Stimulated activated CD8-positive, alpha-beta memory T cell treated with anti-CD3 and anti-CD28 coated beads, Interleukin-4, amount 100 ng/mL, for 4 hours (primary cell): ENCODE measurements around the gene DGKH.

ENCODE experiments used
- DNase-seq, 2 donors: peaks; one replicate each; pipeline ENCODE4 v3.0.0-alpha.2; 2020; ENCODE audit warnings: low read depth in 2 of 2, low spot score in 1 of 2

The DGKH gene

DNA sequence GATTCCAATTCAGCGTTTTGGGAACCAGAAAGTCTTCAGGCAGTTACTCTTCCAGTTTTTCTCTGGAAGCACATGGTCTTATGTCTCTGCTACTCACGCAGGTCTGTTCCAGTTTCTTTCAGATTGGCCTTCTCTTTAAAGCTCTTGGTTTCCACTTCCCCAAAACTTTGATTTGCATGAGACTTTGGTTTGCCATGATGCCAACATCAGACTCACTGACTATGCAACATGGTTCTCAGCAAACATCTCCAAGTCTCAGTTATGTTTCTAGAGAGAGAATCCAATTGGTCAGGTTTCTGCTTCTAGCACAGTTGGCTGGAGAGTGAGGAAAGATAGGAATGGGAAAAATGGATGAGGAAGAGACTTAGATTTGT lies 226.6 kb downstream of the DGKH start:
- no peak for DNase-seq

DNA sequence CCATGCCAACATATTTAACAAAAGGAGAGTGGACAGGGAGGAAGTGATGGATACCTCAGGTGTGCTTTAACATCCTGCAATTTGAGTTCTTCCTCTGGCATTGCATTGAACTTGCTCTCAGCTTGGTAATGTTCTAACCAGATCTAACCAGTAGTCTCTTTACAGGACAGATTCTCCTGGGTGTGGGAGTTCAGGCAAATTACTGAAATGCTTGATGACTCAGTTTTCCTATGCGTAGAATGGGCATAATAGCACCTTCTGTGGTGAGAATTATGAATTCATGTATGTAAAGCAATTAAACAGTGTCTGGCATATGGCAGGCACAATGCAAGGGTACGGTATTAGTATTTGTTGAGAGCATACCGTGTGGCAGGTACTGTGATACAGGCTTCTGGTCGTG lies 227.1 kb downstream of the DGKH start:
- DNase-seq: no peak

DNA sequence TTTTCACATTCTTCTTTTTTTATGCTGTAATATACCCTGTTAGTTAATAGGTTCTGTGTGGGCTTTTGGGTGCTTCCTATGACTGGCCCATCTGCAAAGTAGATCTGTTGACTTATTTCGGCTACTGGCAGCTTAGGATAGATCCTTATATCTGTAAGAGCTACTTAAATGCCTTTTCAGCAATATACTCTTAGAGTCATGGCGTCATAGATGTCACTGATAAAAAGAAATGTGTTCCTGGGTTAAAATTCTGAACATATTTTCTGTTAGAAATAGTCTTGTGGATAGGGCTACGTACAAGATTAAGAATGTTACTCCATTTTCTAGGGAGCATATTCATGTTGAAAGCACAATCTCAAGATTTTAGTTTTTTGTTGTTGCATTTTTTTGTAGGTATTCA lies 228.2 kb downstream of the DGKH start:
- DNase-seq: no peak

DNA sequence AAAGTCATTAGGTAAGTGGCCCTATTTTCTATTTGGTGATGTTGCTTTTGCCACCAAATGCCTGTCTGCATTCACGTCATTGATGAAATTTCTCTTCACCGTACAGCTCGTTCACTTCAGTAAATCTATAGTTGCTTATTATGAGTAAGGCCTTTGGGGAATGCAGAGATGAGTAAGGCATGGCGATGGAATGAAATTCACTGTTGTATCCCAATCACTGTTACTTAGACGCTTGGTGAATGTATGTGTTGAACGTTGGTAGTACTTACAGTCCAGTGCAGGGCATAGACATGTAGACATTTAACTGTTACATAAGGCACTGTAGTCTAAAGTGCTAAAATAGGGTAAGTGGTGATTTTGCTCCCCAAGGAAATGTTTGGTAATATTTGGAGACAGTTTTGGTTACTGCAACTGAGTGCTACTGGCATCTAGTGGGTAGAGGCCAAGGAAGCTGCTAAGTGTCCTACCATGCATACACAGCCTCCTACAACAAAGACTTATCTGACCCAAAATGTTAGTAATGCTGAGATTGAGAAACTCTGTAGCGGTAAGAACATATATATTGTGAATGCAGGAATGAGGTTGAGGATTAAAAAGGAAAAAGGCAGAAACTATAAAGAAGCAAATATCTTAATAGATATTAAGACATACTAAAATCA lies 229.3 kb downstream of the DGKH start:
- DNase-seq: no peak

DNA sequence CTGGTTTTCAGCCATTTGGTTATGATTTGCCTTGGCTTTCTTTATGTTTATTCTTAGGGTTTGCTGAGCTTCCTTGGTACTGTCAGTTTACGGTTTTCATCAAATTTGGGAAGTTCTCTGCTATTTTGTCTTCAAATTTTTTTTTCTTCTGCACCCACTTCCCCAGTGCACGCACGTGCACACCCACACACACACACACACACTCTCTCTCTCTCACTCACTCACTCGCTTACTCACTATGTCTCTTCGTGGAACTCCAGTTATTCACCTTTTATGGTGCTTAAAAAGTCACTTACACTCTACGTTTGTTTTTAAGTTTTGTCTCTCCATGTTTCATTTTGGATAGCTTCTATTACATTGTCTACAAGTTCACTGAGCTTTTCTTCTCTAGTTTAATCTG lies 230.6 kb downstream of the DGKH start:
- DNase-seq: no peak

DNA sequence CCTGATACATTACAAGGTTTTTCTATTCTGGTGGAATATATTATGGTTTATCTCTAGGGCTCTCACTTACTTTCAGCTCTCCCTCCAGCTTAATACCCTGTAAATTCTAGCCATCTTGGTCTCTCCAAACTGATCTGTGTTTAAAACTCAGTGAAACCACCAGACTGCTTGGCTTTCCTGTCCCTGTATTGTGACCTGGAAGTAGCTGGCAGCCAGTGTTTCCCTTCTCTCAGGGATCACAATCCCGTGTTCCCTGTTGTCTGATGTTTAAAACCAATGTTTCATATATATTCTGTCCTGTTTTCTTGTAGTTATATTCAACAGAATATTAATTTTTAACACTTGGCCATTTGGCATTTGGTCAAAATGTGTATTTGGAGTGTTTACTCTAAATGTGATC lies 231.5 kb downstream of the DGKH start:
- DNase-seq: no peak

DNA sequence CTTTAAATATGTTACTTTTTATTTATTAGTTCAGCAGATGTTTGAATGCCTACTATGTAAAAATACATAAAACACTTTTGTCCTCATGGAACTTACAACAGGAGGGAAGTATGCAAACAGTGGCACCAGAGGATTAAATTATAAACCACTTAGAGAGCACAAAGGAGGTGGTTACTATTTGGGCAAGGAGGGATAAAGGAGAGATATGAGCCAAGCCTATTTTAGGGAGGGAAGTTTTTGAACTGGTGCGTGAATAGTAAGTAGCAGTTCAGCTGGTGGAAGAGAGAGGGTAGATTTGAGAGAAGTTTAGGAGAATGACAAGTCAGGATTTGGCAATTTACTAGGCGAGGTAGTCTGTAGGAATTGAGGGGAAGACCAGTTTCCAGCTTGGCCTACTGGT lies 232.1 kb downstream of the DGKH start:
- no peak for DNase-seq

DNA sequence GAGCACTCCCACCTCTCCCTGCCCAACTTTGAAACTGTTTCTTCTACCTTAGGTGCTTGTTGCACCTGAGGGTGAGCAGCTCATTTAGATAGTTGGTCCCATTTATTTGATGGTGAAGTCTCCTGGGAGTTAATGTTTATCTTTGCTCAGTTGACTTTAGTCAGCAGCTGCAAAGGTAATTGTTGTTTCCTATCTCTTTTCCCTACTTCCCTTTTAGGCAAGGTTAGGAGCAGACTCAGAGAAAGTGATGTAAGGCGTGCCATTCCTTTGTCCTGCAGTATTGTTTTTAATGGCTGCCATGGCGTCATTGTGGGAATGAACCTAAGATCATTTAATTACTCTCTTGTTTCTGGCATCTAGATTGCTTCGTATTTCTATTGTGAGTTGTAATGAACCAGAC lies 235.1 kb downstream of the DGKH start:
- no peak for DNase-seq

DNA sequence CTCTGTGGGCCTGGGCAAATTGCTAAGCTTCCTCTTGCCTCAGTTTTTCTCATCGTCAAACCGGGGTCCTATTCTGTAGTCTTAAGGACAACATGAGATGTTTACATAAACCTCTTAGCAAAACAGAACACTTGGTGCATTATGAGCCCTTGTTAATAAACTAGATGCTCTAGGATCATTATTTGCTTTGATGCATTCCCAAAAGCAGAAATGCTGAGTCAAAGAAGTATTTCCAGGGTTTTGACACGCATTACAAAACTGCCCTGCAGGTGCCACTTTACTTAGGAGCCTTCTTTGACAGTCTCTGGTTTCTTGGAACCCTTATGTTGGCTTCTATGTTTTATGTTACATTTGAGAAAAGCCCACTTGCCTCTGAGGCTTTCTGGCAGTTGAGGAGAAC lies 235.6 kb downstream of the DGKH start:
- DNase-seq: no peak
